IMR-90 (cell line): ENCODE data around the gene ROBO2.

Experiments used
- MAFK ChIP-seq: IDR thresholded peaks from 2 replicates; pipeline ENCODE4 v1.6.1; 2012; ENCODE audit warnings: low read depth, low read length, improper control_type of control experiment
- POLR2A ChIP-seq: IDR thresholded peaks from 2 replicates; pipeline ENCODE4 v1.6.1; 2012; ENCODE audit warnings: mild to moderate bottlenecking, low read depth, low read length
- RAD21 ChIP-seq: IDR thresholded peaks from 2 replicates; pipeline ENCODE4 v1.6.1; 2012; ENCODE audit warnings: low read length, improper control_type of control experiment
- RCOR1 ChIP-seq: IDR thresholded peaks from 2 replicates; pipeline ENCODE4 v1.6.1; 2012; ENCODE audit warnings: mild to moderate bottlenecking, low read length, improper control_type of control experiment; ENCODE audit not compliant: insufficient replicate concordance
- RFX5 ChIP-seq: IDR thresholded peaks from 2 replicates; pipeline ENCODE4 v1.8.0; 2012; ENCODE audit warnings: low read depth, mild to moderate bottlenecking, low read length, moderate library complexity
- SMC3 ChIP-seq: fragments of 150-350 bp; IDR thresholded peaks from 2 replicates; pipeline ENCODE4 v1.6.1; 2016; ENCODE audit warnings: low read depth, mild to moderate bottlenecking, antibody characterized with exemption, low read length, moderate library complexity
- TF ChIP-seq, protein P1 (sequence below): conservative IDR thresholded peaks from 2 replicates; pipeline ENCODE4 v1.5.1; 2012; ENCODE audit warnings: mild to moderate bottlenecking, low read depth, low read length, improper control_type of control experiment

DNA sequence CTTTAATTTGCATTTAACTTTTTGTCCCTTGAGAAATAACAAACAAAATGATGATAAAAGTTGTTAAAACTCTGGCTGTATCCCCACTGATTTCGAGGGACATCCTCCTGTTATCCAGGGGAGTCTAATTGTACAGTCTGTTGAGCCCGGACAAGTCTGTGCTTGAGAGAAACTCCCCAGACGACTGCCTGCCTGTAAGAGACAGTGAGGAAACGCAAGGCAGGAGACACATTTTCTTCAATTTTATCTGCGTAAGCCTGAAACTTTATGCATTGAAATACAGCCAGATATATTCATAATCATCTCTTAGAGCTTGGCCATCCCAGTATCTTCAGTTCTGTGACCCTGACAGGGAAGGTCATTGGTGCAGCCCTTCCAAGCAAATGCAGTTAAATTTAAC lies 97.7 kb downstream of the ROBO2 start:
- TF ChIP-seq, protein P1, sequence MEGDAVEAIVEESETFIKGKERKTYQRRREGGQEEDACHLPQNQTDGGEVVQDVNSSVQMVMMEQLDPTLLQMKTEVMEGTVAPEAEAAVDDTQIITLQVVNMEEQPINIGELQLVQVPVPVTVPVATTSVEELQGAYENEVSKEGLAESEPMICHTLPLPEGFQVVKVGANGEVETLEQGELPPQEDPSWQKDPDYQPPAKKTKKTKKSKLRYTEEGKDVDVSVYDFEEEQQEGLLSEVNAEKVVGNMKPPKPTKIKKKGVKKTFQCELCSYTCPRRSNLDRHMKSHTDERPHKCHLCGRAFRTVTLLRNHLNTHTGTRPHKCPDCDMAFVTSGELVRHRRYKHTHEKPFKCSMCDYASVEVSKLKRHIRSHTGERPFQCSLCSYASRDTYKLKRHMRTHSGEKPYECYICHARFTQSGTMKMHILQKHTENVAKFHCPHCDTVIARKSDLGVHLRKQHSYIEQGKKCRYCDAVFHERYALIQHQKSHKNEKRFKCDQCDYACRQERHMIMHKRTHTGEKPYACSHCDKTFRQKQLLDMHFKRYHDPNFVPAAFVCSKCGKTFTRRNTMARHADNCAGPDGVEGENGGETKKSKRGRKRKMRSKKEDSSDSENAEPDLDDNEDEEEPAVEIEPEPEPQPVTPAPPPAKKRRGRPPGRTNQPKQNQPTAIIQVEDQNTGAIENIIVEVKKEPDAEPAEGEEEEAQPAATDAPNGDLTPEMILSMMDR = no peak
- TF ChIP-seq SMC3 (no peak), POLR2A (no peak), RFX5 (no peak), RCOR1 (no peak), MAFK (no peak), RAD21 (no peak)
